Hematopoietic multipotent progenitor cell (in vitro differentiated cells): ENCODE measurements around the gene RPS29. TPM values are rescaled to one million over a fixed set of nuclear protein-coding genes. Genes with fewer than 3 reads are reported as not detected.
"Not testable (repeated sequence)": the region's sequence is repeated elsewhere in the genome, so short reads cannot be mapped to it uniquely, and the experiment has no call there.

Experiments used
- DNase-seq, 3 donors: peaks; one replicate each; pipeline ENCODE4 v3.0.0-alpha.2; 2011 to 2015; ENCODE audit warnings: low read depth in 2 of 3, low spot score in 2 of 3
- total RNA-seq: library from RNA; depleted of rRNA; stranded (reverse); fragments of >200 nt; gene quantifications from one replicate; pipeline ENCODE4 v1.2.3, GENCODE V29; 2012

The RPS29 gene
- total RNA-seq, result 17,945 TPM

- DNase-seq, result peak; percentile 99 to 100 (median 100)
Measured at GRCh38 chr14:49585803-49586672, at the start of gene RPS29. RPS29 (minus strand) TSS chr14:49586380; CDS start chr14:49586346, 34 bp downstream.

DNA sequence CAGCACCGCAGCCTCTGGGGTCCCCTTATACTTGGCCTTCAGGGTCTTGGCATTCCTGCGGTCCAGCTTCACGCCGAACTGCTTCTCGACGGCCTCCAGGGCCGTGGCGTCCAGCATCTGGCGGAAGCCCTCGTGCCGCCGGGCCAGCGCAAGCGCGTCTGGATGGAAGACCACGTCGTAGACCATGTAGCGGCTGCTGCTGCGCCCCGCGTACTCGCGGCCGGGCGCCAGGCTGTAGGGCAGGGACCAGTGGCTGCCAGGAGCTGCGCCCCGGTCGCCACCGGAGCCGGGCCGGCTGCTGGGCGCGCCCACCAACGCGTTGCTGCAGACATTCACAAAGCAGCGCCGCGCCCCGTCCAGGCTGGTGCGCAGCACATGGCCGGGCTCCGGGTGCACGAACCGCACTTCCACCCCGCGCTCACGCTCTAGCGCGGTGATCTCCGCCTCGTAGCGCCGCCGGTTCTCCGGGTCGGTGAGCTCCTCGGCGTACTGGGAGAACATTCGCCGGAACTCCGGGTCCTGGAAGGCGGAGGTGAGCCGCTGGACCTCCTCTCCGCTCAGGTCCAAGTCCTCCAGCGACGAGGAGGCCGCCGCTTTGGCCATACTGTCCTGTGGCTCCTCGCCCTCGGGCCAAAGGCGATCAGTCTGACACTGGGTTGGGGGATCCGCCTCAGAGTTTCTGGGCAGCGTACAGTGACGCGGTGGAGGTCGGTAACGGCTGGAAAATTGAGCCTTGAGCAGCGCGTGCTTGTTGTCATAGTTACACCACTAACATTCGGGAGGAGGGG lies 48.6 kb upstream of the RPS29 start, which contains the start of gene DNAAF2:
DNAAF2 (minus strand) TSS at position 698 of the 788 bp plus-strand sequence; CDS start at position 603, 95 bp downstream.
- peak; percentile 57 to 71 (median 59) for DNase-seq

GRCh38 chr14:49633640-49634546 lies 47.7 kb upstream of the RPS29 start:
- peak; percentile 88 to 97 (median 96) for DNase-seq

GRCh38 chr14:49623941-49624839 lies 38.0 kb upstream of the RPS29 start:
- DNase-seq, result no peak

GRCh38 chr14:49623387-49623786 lies 37.2 kb upstream of the RPS29 start:
- no peak for DNase-seq

- DNase-seq, result no peak
Measured at GRCh38 chr14:49622022-49622607, 35.9 kb upstream of the RPS29 start.

DNA sequence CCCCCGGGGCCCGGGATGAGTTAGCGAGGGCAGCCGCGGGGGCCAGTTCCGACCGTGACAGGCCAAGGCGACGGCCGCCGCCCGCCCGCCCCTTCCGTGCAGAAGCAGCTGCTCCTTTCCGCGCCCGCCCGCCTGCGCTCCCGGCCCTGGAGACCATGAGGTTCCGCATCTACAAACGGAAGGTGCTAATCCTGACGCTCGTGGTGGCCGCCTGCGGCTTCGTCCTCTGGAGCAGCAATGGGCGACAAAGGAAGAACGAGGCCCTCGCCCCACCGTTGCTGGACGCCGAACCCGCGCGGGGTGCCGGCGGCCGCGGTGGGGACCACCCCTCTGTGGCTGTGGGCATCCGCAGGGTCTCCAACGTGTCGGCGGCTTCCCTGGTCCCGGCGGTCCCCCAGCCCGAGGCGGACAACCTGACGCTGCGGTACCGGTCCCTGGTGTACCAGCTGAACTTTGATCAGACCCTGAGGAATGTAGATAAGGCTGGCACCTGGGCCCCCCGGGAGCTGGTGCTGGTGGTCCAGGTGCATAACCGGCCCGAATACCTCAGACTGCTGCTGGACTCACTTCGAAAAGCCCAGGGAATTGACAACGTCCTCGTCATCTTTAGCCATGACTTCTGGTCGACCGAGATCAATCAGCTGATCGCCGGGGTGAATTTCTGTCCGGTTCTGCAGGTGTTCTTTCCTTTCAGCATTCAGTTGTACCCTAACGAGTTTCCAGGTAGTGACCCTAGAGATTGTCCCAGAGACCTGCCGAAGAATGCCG lies 35.1 kb upstream of the RPS29 start:
- DNase-seq, result peak in 2 of 3 donors; percentile 76 to 86

- DNase-seq, result peak; percentile 85 to 97 (median 96)
Measured at GRCh38 chr14:49620182-49621113, 34.3 kb upstream of the RPS29 start, which contains the start of the genes MGAT2 and RPL36AL. MGAT2 (plus strand) TSS chr14:49620799; CDS start chr14:49621269, 470 bp downstream. RPL36AL (minus strand) TSS chr14:49620626; CDS start chr14:49619104, 1,522 bp downstream.

DNA sequence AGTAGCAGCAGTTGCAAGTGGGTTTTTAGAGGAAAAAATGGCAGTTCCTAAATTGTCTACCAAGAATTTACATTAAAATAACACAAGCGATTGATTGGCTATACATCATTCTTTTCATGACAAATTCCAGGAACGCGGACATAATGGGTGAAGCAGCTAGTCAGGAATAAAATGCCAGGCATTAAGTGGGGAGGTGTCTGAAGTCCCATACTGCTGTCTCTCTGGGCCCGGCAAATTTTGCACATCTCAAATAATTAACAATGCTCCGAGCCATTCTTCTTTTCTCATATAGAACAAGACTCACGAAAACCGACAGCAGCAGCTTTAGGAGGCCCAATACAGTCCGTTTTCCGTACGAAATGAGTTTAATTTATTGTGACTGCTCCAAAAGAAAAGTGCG lies 33.5 kb upstream of the RPS29 start:
- no peak for DNase-seq

DNA sequence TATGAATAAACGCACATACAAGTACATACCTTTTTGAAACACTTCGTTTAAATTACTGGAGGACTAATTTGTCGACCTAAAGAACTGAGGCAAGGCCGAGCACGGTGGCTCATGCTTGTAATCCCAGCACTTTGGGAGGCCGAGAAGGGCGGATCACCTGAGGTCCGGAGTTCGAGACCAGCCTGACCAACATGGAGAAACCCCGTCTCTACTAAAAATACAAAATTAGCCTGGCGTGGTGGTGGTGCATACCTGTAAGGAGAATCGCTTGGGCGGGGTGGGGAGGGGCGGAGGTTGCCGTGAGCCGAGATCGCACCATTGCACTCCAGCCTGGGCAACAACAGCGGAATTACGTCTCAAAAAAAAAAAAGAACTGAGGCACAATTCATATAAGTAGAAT lies 33.1 kb upstream of the RPS29 start:
- not testable (repeated sequence) for DNase-seq

DNA sequence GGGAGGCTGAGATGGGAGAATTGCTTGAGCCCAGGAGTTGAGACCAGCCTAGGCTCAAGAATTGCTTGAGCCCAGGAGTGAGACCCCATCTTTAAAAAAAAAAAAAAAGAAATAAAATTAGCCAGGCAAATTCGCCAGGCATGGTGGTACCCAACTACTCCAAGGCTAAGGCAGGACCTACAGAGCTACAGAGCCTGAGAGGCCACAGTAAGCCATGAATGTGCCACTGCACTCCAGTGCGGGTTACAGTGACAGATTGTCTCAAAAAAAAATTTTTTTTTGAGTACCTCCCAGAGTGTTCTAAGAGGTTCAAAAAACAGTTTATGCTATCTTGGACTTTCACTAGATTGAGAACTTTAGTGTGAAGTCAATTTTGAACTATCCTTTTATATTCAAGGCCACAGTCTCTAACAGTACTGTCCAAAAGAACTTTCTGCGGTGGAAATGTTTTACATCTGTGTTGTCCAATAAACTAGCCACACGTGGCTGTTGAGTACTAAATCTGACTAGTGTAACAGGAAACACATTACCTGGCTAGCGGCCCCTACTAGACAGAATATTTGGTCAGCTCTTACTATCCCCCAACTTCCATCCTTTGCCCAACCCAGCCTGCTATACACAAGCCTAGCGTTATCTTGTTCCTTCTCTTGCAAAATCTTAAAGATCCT lies 31.8 kb upstream of the RPS29 start:
- no peak for DNase-seq

DNA sequence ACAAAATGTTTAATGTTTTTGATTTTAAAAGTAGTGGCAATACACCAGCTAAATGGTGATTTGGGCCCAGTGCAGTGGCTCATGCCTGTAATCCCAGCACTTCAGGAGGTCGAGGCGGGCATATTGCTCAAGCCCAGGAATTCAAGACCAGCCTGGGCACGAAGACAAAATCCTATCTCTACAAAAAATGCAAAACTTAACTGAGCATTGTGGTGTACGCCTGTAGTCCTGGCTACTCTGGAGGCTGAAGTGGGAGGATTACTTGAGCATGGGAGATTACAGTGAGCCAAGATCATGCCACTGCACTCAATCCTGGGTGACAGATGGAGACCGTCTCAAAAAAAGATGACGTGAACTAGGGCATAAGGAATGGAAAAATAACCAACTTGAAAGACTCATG lies 29.6 kb upstream of the RPS29 start:
- no peak for DNase-seq

DNA sequence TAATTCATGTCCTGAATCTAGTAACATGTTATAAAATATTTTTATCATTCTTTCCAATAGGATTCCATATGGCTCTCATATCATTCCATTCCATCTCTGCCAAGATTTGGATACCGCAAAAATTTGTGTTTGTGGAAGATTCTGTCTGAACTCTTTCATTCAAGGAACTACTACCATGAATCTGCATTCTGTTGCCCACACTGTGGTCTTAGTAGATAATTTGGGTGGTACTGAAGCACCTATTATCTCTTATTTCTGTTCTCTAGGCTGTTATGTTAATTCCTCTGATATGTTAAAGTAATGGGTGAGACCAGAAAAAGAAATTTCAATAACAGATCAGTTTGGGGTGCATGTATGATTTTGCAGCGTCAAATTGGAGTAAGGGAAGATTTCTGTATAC lies 28.0 kb upstream of the RPS29 start:
- no peak for DNase-seq

DNA sequence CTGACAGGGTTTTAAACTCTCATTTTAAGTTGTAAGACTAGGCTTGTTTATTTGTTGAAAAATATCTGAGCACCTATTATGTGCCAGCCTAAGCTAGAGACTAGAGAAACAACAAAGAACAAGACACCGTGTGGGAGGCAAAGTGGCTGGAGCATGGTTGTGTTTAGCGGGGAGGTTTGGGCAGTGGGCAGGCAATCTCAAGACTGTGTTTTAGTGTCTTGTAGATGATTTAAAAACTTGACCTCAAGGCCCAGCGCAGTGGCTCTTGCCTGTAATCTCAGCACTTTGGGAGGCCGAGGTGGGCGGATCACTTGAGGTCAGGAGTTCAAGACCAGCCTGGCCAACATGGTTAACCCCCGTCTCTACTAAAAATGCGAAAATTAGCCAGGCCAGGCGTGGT lies 26.5 kb upstream of the RPS29 start:
- DNase-seq, result no peak

GRCh38 chr14:49612251-49612650 lies 26.1 kb upstream of the RPS29 start:
- no peak for DNase-seq

GRCh38 chr14:49607583-49607982 lies 21.4 kb upstream of the RPS29 start:
- DNase-seq, result no peak
